ENCODE measurements around the gene DSC1.

DNA sequence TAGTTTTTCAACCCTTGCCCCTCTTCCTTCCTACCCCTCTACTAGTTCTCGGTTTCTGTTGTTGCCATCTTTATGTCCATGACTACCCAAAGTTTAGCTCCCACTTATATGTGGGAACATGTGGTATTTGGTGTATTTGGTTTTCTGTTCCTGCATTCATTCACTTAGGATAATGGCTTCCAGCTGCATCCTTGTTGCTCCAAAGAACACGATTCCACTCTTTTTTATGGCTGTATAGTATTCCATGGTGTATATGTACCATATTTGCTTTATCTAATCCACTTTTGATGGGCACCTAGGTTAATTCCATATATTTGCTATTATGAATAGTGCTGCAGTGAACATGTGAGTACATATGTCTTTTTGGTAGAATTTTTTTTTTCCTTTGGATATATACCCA lies 20.6 kb upstream of the DSC1 start:
- no peak for TF ChIP-seq EZH2 (IDR thresholded peaks at IDR 0.05; ENCODE audit: borderline replicate concordance)
- TF ChIP-seq, protein P1, sequence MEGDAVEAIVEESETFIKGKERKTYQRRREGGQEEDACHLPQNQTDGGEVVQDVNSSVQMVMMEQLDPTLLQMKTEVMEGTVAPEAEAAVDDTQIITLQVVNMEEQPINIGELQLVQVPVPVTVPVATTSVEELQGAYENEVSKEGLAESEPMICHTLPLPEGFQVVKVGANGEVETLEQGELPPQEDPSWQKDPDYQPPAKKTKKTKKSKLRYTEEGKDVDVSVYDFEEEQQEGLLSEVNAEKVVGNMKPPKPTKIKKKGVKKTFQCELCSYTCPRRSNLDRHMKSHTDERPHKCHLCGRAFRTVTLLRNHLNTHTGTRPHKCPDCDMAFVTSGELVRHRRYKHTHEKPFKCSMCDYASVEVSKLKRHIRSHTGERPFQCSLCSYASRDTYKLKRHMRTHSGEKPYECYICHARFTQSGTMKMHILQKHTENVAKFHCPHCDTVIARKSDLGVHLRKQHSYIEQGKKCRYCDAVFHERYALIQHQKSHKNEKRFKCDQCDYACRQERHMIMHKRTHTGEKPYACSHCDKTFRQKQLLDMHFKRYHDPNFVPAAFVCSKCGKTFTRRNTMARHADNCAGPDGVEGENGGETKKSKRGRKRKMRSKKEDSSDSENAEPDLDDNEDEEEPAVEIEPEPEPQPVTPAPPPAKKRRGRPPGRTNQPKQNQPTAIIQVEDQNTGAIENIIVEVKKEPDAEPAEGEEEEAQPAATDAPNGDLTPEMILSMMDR (IDR thresholded peaks at IDR 0.05; ENCODE audit: poor library complexity), result no peak

Measured in hepatocyte (in vitro differentiated cells).